DMS53 treated with DMSO at 0.1 percent for 48 hours (cell line): ENCODE data around the gene ZNF750.
"Not testable (repeated sequence)": the region's sequence is repeated elsewhere in the genome, so short reads cannot be mapped to it uniquely, and the experiment has no call there.

Experiments
- DNase-seq: peaks from one replicate; lab custom pipeline; 2025; ENCODE audit not compliant: unreplicated experiment; lab: John Stamatoyannopoulos, UW

Gene ZNF750

DNA sequence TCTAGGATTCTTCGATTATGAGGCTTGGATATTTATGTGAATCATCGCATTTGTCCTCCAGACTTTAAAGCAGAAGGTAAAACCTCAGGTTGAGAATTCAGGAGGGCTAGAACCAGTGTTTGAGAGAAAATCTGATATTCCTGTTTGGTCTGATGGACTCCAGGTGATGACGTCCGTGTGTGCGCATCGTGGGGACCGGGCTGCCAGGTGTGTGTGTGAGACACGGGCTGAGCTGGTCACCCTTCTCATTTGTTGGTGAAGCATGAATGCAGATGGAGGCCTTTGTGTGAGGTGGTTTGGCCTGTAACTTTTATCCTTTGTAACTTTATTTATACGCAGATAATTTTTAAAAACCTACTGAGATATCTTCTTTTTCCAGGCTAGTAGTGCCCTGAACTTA lies 42.8 kb downstream of the ZNF750 start:
- DNase-seq: no peak

GRCh38 chr17:82795615-82796014 lies 44.2 kb downstream of the ZNF750 start:
- no peak for DNase-seq

GRCh38 chr17:82794781-82795482 lies 44.9 kb downstream of the ZNF750 start:
- DNase-seq: no peak

DNA sequence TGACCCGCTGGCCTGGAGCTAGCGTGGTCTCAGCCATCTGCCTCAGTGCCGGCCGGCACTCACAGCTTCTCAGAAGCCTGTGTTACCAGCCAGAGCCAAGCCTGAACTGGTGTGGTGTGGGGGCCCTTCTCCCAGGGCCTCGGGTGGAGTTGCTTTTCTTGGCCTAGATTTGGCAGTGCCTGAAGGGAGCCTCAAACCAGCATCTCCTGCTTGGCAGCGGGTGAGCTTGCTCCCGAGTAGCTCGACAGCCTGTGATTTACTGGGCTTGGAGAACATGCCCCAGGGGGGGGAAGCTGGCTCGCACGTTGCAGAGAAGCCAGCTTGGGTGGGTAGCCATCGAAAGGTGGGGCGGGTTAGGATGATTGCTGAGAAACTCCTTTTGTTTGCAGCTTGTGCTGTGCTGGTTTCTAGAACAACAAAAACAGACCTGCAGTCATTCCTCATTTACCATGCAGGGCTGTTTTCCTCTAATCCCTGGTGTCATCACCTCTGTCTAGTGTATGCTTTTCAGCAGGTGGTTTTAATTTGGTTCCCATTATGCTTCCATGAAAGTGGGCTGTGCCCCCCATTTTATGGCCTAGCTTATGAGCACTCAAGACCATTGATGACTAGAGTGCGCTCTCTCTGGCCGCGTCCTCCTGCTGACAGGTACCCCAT lies 45.7 kb downstream of the ZNF750 start:
- DNase-seq: no peak

DNA sequence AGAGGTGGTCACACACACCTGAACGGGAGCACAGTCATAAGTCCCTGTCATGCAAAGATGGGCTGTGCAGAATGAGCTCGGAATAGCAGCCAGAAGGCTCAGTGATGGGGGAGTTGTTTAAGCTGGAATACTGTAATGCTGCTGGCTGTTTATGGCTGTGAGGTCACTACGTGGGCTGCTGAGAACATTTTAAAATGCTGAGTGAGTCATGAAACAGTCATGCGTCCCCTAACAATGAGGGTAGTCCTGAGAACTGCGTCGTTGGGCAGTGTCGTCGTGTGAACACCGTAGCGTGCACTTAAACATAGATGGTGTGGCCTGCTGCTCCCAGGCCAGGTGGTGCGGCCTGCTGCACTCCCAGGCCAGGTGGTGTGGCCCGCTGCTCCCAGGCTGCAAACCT lies 48.3 kb downstream of the ZNF750 start:
- no peak for DNase-seq

- no peak for DNase-seq
Measured at GRCh38 chr17:82790391-82790790, 49.4 kb downstream of the ZNF750 start.

DNA sequence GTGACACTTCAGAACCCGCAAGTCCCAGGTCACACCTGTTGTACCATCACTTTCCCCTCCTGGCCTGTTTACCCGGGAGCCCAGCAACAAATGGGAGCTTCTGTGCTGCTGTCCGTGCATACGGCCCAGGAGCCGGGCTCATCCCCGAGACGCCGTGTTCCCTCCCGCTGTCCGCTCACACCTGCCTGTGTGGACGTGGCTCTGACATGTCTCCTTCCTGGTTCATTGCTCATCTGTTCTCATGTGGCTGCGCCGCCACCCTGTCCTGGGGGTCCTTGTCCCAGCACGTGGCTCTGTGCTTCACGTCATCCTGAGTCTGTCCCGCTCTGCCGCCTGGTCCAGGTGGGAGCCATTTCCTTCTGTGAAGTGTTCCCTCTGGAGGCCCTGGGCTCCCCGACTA lies 50.0 kb downstream of the ZNF750 start:
- DNase-seq: no peak

DNA sequence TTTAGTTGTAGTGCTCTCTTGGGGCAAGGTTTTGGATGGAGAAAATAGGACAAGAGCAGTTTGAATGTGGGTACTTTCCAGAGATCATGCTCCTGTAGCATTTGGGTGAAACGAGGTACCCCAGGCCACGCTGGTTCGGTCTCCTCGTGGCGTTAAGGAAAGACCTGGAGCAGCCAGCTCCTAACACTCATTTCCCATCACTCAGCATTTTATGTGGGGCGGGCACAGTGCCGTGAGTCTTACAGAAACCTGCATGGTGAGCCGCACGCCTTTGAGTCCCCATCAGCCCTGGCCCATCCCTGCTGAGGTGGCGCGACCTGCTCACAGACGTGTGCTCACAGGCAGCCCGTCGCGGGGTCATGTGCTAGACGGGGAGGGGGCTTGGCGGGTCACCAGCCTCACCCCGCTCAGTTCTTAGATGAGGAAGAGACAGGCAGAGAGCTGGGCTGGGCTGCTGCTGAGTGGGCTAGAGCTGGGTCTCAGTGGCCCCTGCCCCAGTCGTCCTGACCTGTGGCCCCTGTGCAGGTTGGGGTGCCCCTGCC lies 50.7 kb downstream of the ZNF750 start:
- DNase-seq: no peak

DNA sequence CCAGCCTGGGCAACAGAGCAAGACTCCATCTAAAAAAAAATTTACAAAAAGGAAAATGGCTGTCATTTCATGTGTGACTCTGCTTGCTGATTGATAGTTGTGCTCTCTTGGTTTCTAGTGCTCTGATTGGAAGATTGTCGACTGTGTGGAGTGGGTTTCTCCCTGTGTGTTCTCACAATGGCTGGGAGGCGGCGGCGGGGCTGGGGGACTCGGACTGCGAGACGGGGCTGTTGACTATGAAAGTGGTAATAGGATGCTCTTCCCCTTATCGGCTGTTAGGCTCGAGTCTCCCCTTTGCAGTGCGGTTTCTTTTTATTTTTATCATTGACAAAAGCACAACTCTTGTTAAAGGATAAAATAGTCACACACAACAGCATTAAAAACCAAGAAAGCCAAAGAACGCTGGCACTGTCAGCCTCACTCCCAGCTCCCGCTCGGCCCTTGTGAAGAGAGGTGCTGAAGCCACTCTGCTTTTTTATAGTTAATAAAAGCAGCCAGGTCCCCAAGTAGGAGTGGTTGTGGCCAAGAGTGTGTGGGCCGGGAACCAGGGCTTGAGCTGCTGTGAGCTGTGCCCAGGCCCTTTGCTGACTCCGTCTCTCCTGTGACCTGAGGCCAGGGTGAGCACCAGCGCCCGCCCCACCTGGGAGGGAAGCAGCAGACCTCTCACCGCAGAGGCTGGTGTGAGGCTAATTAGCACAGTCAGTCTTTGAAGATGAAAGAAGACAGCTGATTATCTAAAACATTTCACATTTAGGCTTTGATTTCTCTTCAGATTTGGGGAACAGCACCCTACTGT lies 51.4 kb downstream of the ZNF750 start:
- DNase-seq: no peak

- no peak for DNase-seq
Measured at GRCh38 chr17:82787081-82787848, 52.6 kb downstream of the ZNF750 start.

DNA sequence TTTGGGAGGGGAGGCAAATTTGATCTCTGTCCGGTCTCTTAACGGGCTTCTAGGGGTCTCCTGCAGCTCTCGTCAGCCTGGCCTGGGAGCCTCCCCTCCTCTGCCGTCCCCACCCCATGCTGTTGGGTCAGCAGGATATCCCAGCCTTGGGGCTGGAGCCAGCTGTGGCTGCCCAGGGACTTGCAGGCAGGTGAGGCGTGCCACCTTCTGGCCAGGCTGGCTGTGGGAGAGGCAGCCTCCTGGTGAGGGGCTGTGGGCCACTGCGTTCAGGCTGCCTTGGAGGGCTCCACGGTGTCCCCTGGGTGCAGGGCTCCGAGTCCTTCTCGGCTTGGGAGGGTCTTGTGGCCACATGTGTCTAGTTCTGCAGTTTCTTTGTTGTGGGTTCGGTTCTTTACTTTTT lies 53.4 kb downstream of the ZNF750 start:
- DNase-seq: no peak

GRCh38 chr17:82785581-82785980 lies 54.2 kb downstream of the ZNF750 start:
- DNase-seq: not testable (repeated sequence)

DNA sequence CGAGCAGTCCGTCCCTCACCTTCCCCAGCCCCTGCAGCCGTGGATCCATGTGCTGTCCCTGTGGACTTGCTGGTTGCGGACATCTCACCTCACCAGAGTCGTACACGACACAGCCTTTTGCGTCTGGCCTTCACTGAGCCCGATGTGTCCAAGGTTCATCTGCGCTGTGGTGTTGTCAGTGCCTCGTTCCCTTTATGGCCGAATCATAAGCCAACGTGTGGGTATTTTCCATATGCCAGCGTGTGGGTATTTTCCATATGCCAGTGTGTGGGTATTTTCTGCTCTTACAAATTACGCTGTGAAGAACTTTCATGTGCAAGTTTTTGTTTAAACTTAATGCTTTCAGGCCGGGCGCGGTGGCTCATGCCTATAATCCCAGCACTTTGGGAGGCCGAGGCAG lies 56.3 kb downstream of the ZNF750 start:
- no peak for DNase-seq

DNA sequence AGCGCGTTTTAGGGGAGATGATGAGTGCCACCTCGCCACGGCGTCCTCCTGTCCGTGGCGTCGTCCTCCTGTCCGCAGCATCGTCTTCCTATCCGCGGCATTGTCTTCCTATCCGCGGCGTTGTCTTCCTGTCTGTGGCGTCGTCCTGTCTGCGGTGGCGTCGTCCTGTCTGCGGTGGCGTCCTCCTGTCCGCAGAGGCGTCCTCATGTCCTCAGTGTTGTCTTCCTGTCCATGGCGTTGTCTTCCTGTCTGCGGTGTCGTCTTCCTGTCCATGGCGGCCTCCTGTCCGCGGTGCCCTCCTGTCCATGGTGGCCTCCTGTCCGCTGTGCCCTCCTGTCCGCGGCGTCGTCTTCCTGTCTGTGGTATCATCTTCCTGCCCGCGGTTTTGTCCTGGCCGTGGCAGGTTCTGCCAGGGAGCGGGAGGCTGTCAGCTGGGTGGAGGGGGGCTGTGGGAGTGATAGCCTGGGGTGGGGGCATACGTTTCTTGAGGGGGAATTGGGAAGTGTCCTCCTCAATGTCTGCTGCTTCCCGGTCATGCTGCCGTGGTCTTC lies 57.1 kb downstream of the ZNF750 start:
- no peak for DNase-seq

- peak; percentile 63 for DNase-seq
Measured at GRCh38 chr17:82781894-82782274, 57.9 kb downstream of the ZNF750 start.

- DNase-seq: no peak
Measured at GRCh38 chr17:82780971-82781893, 58.6 kb downstream of the ZNF750 start.

DNA sequence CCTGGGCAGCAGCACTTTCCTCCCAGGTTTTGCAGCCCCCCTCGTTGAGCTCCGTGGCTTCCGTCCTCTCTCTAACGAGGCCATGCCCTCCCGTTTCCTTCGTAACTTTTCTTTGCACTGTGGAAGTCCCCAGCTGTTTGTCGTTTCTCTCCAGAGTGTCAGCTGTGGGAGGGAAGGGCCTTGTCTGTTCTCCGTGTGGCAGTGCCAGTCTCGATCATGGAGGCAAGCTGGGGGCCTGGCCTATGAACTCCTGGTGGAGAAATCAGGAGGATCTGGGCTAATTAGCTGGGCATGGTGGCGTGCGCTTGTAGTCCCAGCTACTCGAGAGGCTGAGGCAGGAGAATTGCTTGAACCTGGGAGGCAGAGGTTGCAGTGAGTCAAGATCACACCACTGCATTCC lies 59.6 kb downstream of the ZNF750 start:
- no peak for DNase-seq

- DNase-seq: no peak
Measured at GRCh38 chr17:82779541-82779940, 60.3 kb downstream of the ZNF750 start.
